Esophagus muscularis mucosa (tissue), 4 donors: ENCODE data around the gene PROZ. TPM values are rescaled to one million over a fixed set of nuclear protein-coding genes. Genes with fewer than 3 reads are reported as not detected.

Experiments
- DNase-seq: peaks from one replicate; pipeline ENCODE4 v3.0.0-alpha.2; 2017; ENCODE audit errors: extremely low spot score
- H3K27ac ChIP-seq, 4 donors: fragments of 200-600 bp; sonication (generic); replicated peaks in 1 of 4; 1 replicate in 3 of 4; 2 replicates in 1 of 4; pipeline ENCODE4 v1.5.1; 2016 to 2019; ENCODE audit warnings: mild to moderate bottlenecking in 1 of 4
- H3K27me3 ChIP-seq, 4 donors: fragments of 200-600 bp; sonication (generic); one replicate each; pipeline versions ENCODE4 v1.5.1 to v1.6.0; 2016 to 2019
- H3K36me3 ChIP-seq, 4 donors: fragments of 200-600 bp; sonication (generic); one replicate each; pipeline ENCODE4 v1.5.1; 2016 to 2019
- H3K4me1 ChIP-seq, 4 donors: fragments of 200-600 bp; sonication (generic); one replicate each; pipeline ENCODE4 v1.5.1; 2016 to 2019
- H3K4me3 ChIP-seq, 4 donors: fragments of 200-600 bp; sonication (generic); 1 replicate in 2 of 4; 2 replicates in 2 of 4; pipeline ENCODE4 v1.5.1; 2016 to 2019; ENCODE audit warnings: mild to moderate bottlenecking in 4 of 4, moderate library complexity in 1 of 4
- H3K9me3 ChIP-seq, 4 donors: fragments of 200-600 bp; sonication (generic); 1 replicate in 3 of 4; 2 replicates in 1 of 4; pipeline ENCODE4 v1.5.1; 2016 to 2019
- EP300 ChIP-seq: sonication (generic); formaldehyde crosslinking; IDR thresholded peaks from one replicate; pipeline ENCODE4 v1.6.1; 2017; ENCODE audit warnings: antibody characterized with exemption
- POLR2A ChIP-seq: fragments of 450-650 bp; IDR thresholded peaks from one replicate; pipeline ENCODE4 v1.6.1; 2017; ENCODE audit warnings: antibody characterized with exemption, moderate library complexity, mild to moderate bottlenecking, low read depth
- POLR2AphosphoS5 ChIP-seq, 2 donors: sonication (generic); formaldehyde crosslinking; IDR thresholded peaks; one replicate each; pipeline ENCODE4 v1.6.1; 2017; ENCODE audit warnings: antibody characterized with exemption in 2 of 2
- WGBS: methylation state at CpG from one replicate; pipeline ENCODE4 v1.1.5; 2018; 5-methylcytosine and 5-hydroxymethylcytosine counted together
- intact Hi-C: fragments of 100-400 bp; cut with DNase I; formaldehyde crosslinking; loops from one replicate; pipeline ENCODE4 v1.15.1; 2023
- total RNA-seq, 4 donors: library from RNA; depleted of rRNA; stranded (reverse); fragments of >200 nt; gene quantifications; one replicate each; pipeline versions ENCODE4 v1.1.0 to v1.2.1, GENCODE V29; 2016
- TF ChIP-seq, protein P1 (sequence below), 3 experiments: fragments of 200-600 bp in 2 of 3; fragments of 450-650 bp in 1 of 3; sonication (generic) in 2 of 3; IDR thresholded peaks; one replicate each; pipeline ENCODE4 v1.5.1; 2017 to 2019; ENCODE audit warnings: antibody characterized with exemption in 3 of 3, mild to moderate bottlenecking in 2 of 3, moderate library complexity in 1 of 3

Gene PROZ
- total RNA-seq, 4 donors from 2014 or later: not detected

GRCh38 chr13:113157206-113157928, 1.1 kb upstream of the PROZ start:
- intact Hi-C loops: loop anchor here (10.0 kb wide), 1 partner anchor 327 kb away; no protein-coding TSS in a partner anchor
- 68% methylated on average over 12 of the region's 12 CpGs for WGBS
- Histone ChIP-seq H3K27ac (no peak overlapping the region), H3K9me3 (no peaks in the 10 kb centered on the region), H3K4me1 (peaks cover 13 to 20% (median 18%) of the 10 kb centered on the region in 4 donors), H3K27me3 (peaks cover 0 to 27% (median 5%) of the 10 kb centered on the region in 4 donors), H3K36me3 (no peaks in the 10 kb centered on the region), H3K4me3 (no peak overlapping the region)
- DNase-seq: no peak
- no peak for TF ChIP-seq POLR2AphosphoS5 (IDR thresholded peaks at IDR 0.05)
- no peak for TF ChIP-seq POLR2A
- no peak for TF ChIP-seq EP300
- TF ChIP-seq, protein P1, sequence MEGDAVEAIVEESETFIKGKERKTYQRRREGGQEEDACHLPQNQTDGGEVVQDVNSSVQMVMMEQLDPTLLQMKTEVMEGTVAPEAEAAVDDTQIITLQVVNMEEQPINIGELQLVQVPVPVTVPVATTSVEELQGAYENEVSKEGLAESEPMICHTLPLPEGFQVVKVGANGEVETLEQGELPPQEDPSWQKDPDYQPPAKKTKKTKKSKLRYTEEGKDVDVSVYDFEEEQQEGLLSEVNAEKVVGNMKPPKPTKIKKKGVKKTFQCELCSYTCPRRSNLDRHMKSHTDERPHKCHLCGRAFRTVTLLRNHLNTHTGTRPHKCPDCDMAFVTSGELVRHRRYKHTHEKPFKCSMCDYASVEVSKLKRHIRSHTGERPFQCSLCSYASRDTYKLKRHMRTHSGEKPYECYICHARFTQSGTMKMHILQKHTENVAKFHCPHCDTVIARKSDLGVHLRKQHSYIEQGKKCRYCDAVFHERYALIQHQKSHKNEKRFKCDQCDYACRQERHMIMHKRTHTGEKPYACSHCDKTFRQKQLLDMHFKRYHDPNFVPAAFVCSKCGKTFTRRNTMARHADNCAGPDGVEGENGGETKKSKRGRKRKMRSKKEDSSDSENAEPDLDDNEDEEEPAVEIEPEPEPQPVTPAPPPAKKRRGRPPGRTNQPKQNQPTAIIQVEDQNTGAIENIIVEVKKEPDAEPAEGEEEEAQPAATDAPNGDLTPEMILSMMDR (IDR thresholded peaks at IDR 0.05): no peak

DNA sequence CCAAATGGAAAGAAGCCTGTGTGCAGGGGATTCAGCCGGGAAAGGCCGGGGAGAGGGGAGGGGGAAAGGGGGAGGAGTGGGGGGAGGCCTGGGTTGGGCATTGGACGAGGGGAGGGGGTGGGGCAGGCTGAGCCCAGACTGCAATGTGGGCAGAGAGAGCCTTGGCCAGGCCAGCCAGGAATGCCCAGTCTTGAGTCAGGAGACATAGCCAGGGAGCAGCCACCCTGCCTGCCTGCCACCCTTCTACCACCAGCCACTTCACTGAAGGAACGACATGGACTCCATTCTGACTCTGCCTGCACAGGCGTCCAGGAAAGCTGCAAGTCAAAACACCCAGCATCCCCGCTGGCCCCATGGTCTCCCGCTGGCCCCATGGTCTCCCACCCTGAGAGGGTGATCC, 498 bp downstream of the PROZ start:
- TF ChIP-seq POLR2A (no peak), EP300 (no peak), POLR2AphosphoS5 (IDR thresholded peaks at IDR 0.05) (no peak)
- TF ChIP-seq, protein P1 (IDR thresholded peaks at IDR 0.05): no peak
- Histone ChIP-seq H3K4me1 (peaks cover 0 to 6% (median 6%) of the 10 kb centered on the region in 4 donors), H3K9me3 (no peaks in the 10 kb centered on the region), H3K36me3 (no peaks in the 10 kb centered on the region), H3K27ac (no peak overlapping the region), H3K27me3 (peaks cover 0 to 41% (median 10%) of the 10 kb centered on the region in 4 donors), H3K4me3 (no peak overlapping the region)
- DNase-seq: no peak
- intact Hi-C loops: loop anchor here (10.0 kb wide), 1 partner anchor 326 kb away; no protein-coding TSS in a partner anchor
- WGBS: 66% methylated on average over 4 of the region's 7 CpGs

DNA sequence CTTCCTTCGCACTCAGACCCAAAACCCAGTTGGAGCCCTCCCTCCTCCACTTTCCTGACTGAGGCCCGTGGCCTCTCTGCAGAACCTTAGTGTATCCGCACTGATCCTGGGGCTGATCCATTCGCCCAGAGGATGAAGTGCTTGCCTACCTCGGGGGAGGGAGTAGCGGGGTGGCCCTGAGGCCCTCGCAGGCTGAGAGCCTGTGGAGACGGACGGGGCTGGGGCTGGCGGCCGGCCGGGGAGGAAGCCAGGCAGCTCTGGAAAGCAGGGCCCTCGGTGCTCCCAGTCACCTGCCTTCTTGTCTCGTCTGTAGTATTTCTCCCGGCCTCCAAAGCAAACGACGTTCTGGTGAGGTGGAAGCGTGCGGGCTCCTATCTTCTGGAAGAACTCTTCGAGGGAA, 1.3 kb downstream of the PROZ start:
- H3K4me3 ChIP-seq: no peak overlapping the region
- H3K27ac ChIP-seq: no peak overlapping the region
- WGBS: 88% methylated on average over 20 of the region's 20 CpGs
- intact Hi-C loops: loop anchor here (10.0 kb wide), 1 partner anchor 325 kb away; no protein-coding TSS in a partner anchor
- H3K36me3 ChIP-seq: no peaks in the 10 kb centered on the region
- peaks cover 0 to 42% (median 10%) of the 10 kb centered on the region in 4 donors for H3K27me3 ChIP-seq
- no peak for DNase-seq
- no peaks in the 10 kb centered on the region for H3K9me3 ChIP-seq
- peaks cover 0 to 3% (median 1%) of the 10 kb centered on the region in 4 donors for H3K4me1 ChIP-seq
- no peak for TF ChIP-seq POLR2AphosphoS5 (IDR thresholded peaks at IDR 0.05)
- no peak for TF ChIP-seq EP300
- TF ChIP-seq POLR2A: no peak
- TF ChIP-seq, protein P1 (IDR thresholded peaks at IDR 0.05): no peak

DNA sequence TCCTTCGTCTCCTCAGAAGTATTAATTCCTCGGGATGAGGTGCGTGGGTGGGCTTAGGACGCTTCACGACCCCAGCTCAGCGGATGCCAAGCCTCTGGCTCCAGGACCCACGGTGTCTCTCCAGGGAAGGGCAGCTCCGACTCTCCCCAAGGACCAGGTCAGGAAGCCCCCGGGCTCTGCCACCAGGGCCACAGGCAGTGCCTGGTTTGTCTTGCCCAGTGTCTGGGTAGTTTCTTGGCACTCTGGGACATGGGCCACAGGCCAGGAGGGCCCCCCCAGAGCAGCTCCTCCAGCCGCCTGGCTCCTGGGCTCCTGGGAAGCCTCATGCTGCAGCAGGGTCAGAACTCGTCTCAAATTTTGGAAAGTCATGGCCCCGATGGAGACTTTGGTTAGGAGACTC, 2.5 kb downstream of the PROZ start:
- no peak for DNase-seq
- Histone ChIP-seq H3K27ac (no peak overlapping the region), H3K9me3 (no peaks in the 10 kb centered on the region), H3K27me3 (peaks cover 0 to 42% (median 10%) of the 10 kb centered on the region in 4 donors), H3K4me1 (no peaks in the 10 kb centered on the region), H3K4me3 (no peak overlapping the region), H3K36me3 (no peaks in the 10 kb centered on the region)
- intact Hi-C loops: no loop called here
- WGBS: 72% methylated on average over 12 of the region's 12 CpGs
- TF ChIP-seq POLR2AphosphoS5 (IDR thresholded peaks at IDR 0.05) (no peak), POLR2A (no peak), EP300 (no peak)
- TF ChIP-seq, protein P1 (IDR thresholded peaks at IDR 0.05): no peak
